ENCODE measurements around the gene IFI30.

The IFI30 gene

GRCh38 chr19:18173572-18174288 lies at the start of gene IFI30:
Gene IFI30, plus strand, starts transcription at chr19:18173813. Its CDS starts 29 bp downstream, at chr19:18173842.
- H3K27me3 ChIP-seq (ENCODE audit: insufficient read depth, low read depth, severe bottlenecking): no peaks in the 10 kb centered on the region
- H3K4me3 ChIP-seq (ENCODE audit: low read depth, low read length): no peak within 1 kb of the TSS
- H3K36me3 ChIP-seq: peaks cover 8% of the 10 kb centered on the region
- no peaks in the 10 kb centered on the region for H3K9me3 ChIP-seq (ENCODE audit: severe bottlenecking)
- no peak for DNase-seq
- H3K27ac ChIP-seq: no peak within 1 kb of the TSS
- no peak for TF ChIP-seq CTCF (IDR thresholded peaks at IDR 0.05; ENCODE audit: low read depth, low read length)

- no peak overlapping the region for H3K4me3 ChIP-seq (ENCODE audit: low read depth, low read length)
- peaks cover 54% of the 10 kb centered on the region for H3K36me3 ChIP-seq
- no peaks in the 10 kb centered on the region for H3K9me3 ChIP-seq (ENCODE audit: severe bottlenecking)
- H3K27me3 ChIP-seq (ENCODE audit: insufficient read depth, low read depth, severe bottlenecking): no peaks in the 10 kb centered on the region
- H3K27ac ChIP-seq: peak overlapping the region; percentile 69
- no peak for TF ChIP-seq CTCF (IDR thresholded peaks at IDR 0.05; ENCODE audit: low read depth, low read length)
- peak; percentile 82 for DNase-seq
Observed at GRCh38 chr19:18123819-18124218, 49.8 kb upstream of the IFI30 start.

GRCh38 chr19:18126097-18126496 lies 47.5 kb upstream of the IFI30 start:
- Histone ChIP-seq H3K27me3 (ENCODE audit: insufficient read depth, low read depth, severe bottlenecking) (no peaks in the 10 kb centered on the region), H3K27ac (peak overlapping the region; percentile 22), H3K9me3 (ENCODE audit: severe bottlenecking) (no peaks in the 10 kb centered on the region), H3K36me3 (peaks cover 66% of the 10 kb centered on the region), H3K4me3 (ENCODE audit: low read depth, low read length) (no peak overlapping the region)
- DNase-seq: no peak
- TF ChIP-seq CTCF (IDR thresholded peaks at IDR 0.05; ENCODE audit: low read depth, low read length): no peak

GRCh38 chr19:18128044-18128443 lies 45.6 kb upstream of the IFI30 start:
- H3K4me3 ChIP-seq (ENCODE audit: low read depth, low read length): no peak overlapping the region
- no peaks in the 10 kb centered on the region for H3K27me3 ChIP-seq (ENCODE audit: insufficient read depth, low read depth, severe bottlenecking)
- H3K27ac ChIP-seq: no peak overlapping the region
- DNase-seq: no peak
- peaks cover 71% of the 10 kb centered on the region for H3K36me3 ChIP-seq
- H3K9me3 ChIP-seq (ENCODE audit: severe bottlenecking): no peaks in the 10 kb centered on the region
- no peak for TF ChIP-seq CTCF (IDR thresholded peaks at IDR 0.05; ENCODE audit: low read depth, low read length)

- TF ChIP-seq CTCF (IDR thresholded peaks at IDR 0.05; ENCODE audit: low read depth, low read length): no peak
- DNase-seq: no peak
- Histone ChIP-seq H3K9me3 (ENCODE audit: severe bottlenecking) (no peaks in the 10 kb centered on the region), H3K4me3 (ENCODE audit: low read depth, low read length) (no peak overlapping the region), H3K27ac (no peak overlapping the region), H3K27me3 (ENCODE audit: insufficient read depth, low read depth, severe bottlenecking) (no peaks in the 10 kb centered on the region), H3K36me3 (peaks cover 72% of the 10 kb centered on the region)
Observed at GRCh38 chr19:18128805-18129204, 44.8 kb upstream of the IFI30 start.

All from WERI-Rb-1 (cell line).